Activated CD8-positive, alpha-beta memory T cell treated with anti-CD3 and anti-CD28 coated beads, Interleukin-2, amount 50 U/mL, for 48 hours (primary cell): ENCODE results near the gene CAPN13.

Source experiments
- DNase-seq: peaks from one replicate; pipeline ENCODE4 v3.0.0-alpha.2; 2020

CAPN13 gene

DNA sequence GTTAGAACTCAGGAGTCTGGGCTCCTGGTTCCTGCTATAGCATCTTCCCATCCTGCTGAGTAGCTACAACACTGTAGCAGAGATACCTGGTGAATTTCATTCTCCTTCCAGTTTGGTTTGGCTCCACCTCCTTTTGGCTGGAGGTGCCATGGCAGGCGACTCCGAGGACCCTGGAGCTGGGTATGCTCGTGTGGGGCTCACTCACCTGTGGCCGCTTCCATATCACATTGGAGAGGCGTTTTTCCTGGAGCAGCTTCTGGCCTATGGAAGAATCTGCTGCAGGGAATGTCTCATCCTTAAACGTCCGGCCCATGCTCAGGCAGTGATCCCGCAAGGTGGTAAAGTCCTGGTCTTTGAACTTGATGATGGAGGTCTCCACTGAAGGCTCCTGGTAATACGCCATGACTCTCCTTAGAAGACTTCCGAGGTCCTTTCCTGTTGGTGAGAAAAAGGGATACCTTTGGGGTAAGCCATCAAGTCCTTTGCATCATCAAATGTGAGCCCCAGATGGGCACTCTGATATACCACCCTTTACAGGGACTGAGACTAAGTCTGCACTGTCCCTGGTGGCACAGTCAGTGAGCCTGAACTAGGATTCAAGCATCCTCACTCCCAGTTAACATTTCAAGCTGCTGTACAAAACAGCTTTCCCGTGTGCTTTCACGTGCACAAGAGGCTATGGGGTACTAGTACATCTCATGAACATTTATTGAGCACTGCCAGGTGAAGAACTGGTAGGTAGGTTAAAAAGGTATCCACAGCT, 20.1 kb downstream of the CAPN13 start:
- no peak for DNase-seq

DNA sequence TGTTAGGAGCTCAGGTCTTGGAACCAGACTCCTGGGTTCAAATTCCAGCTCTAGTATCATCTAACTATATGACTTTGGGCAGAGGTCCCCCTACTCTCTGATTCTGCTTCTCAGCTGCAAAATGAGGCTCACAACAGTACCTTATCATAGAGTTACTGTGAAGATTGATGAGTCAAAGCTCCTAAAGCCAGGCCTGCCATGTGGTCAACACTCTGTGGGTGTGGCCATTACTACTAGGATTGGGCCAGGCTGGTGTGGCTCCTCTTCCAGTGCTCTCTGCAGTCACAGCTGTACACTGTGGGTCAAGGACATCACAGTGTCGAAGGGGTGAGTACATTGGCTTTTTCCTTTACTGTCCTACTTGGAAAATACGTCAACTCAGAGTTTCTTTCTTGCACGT, 22.6 kb downstream of the CAPN13 start:
- DNase-seq: peak; percentile 1

DNA sequence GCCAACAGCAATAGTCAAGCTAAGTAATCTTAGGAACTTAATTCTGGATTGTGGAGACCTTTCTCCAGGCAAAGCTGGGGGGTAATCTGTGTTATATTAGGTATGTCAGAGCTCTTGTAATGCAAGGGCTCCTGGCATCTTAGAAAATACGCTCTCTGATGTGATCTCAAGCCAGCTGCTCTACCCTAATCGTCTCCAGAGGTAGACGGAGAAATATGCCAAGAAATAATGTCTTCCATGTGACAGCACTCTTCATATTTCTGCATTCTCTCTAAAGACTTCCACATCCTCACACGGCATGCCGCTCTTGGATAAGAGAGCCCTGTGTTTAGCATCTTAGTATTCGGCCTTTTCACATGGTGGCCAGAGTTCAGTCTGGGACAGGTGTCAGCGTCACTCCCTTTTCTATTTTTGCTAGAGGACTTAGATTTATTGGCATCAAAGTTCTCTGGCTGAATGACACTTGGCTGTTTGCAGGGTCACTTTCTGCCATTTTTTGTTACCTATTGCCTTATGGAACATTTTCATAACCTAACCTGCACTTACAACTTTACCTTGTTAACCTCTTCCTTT, 25.2 kb downstream of the CAPN13 start:
- peak; percentile 7 for DNase-seq

GRCh38 chr2:30781451-30781850, 25.8 kb downstream of the CAPN13 start:
- DNase-seq: peak; percentile 12

GRCh38 chr2:30780776-30781330, 26.4 kb downstream of the CAPN13 start:
- DNase-seq: peak; percentile 23

GRCh38 chr2:30778611-30779010, 28.6 kb downstream of the CAPN13 start:
- DNase-seq: peak; percentile 15

DNA sequence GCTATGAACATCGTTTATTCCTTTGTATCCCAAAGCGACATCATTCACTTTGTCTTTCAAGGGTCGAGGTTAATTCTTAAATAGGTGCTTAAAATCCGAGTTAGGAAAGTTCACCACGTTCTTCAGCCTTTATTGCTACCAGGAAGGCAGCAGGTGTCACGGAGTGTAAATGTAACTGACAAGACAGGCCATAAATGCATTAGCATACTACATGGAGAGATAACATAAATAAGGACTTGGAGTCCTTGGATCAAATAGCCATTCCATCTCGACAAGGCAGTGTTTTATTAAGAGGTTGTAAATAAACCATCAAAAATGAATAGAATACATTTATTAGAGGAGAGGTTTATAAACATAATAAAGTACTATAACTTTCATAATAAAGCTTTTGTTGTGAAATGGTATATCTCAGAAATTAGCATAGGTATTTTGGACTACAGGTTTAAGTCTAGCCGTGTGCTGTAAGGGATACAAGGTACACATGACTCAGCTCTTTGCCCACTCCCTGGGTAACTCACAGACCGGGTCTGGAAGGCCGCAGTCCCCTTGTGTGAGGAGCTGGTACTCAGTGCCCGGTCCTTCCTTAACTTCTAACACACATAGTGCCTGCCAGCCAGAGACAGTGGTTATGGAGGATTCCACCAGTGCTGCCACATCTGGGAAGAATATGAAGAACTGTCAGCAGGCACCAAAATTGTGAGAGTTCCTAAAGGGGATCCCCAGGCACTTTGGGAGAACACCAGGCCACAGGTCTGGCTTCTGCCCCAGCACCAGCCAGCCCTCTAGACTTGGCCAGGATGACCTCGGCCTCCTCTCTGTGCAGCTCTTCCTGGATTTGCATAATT, 29.4 kb downstream of the CAPN13 start:
- DNase-seq: peak; percentile 23

DNA sequence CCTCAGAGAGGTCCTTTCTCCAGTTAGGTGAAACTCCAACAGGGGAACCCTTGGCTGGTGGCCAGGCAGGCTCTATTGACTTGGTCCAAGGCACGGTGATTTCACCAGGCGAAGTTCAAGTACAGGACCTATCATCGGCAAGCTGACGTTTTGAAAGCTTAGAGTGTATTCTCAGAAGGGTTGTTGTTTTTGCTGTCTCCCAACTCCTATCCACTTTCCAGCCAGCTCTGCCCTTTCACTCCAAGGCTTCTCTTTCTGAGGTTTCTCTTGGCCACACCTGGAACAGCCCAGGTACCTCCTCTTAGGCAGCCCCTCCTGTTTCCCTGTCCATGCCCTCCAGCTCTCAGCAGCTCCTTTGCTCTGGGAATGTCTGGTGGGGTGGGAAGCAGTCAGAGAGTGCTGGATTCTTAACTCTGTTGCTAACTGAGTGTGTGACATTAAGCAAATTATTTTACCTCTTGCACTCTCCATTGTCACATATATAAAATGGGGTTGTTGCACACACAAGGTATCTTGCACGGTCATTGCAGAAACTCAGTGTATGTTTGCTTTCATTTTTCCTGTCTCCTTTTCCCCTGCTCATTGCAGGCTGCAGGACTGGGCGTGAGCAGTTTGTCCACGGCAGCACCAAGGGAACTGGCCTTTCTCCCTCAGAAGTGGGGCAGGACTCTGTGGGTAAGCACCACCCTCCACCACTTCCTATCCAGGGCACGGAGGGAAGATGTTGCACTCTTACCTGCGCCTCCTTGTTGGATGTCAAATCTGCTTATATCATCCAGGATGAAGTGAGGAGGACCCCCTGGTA, 30.2 kb downstream of the CAPN13 start:
- peak; percentile 13 for DNase-seq

DNA sequence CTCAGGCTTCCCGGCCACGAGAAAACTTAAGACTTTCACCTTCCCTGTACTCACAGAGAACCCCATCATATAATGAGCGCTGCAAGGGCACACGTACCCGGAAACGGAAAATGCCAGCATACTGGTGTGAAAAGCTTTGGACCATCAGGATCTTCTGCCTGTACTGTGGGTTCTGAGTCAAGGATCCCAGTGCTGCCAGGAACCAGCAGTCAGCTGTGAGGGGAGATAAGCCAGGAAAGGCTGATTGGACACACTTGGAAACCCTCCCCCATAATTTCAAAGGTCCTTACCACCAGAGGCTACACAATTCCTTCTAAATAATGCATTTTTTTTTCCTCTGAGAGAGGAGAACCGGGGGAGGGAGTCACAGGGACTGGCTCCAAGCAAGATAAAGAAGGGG, 31.4 kb downstream of the CAPN13 start:
- peak; percentile 12 for DNase-seq

DNA sequence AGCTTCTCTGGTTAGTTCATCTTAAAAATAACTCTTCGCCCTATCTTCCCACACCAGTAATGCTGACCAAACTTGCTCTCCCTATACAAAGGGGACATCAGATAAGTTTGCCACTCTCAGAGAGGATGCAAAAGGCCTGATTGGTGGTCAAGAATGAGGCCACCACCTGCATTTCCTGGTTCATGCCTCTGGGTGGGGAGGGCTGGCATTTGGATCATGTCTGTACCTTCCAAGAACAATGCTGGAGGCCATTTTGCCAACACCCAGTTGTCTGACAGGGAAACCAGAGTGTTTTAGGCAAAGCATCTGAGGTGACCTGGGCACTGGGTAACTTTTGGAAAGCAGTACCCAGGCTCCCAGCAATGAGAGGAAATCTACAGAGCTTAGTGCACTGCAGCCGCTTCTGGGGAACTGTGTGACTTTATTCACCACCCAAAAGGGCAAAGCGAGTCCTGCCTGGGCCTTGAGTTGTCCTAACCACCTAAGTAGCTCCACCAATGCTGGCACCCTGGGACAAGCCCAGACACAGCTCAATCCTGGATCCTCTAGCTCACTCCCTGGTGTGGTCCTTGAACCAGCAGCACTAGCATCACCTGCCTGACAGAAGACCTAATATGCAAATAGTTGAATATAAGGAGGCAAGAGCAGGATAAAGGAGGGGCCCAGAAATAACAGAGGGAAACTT, 35.1 kb downstream of the CAPN13 start:
- DNase-seq: peak; percentile 18

GRCh38 chr2:30770816-30771576, 36.2 kb downstream of the CAPN13 start:
- peak; percentile 18 for DNase-seq

GRCh38 chr2:30769891-30770462, 37.3 kb downstream of the CAPN13 start:
- peak; percentile 29 for DNase-seq

DNA sequence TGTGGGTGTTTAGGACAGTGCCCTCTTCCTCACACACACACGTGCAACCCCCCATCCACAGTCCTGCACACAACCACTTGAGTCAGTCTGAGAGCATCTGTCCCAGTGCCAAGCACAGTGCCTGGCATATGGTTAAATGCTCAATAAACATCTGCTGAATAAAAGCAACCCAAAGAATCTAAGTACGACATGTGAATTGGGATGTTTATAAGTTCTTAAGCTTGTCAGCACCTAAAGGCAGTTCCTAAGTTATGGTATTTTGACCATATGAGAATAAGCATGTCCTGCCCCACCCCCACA, 37.8 kb downstream of the CAPN13 start:
- peak; percentile 32 for DNase-seq

DNA sequence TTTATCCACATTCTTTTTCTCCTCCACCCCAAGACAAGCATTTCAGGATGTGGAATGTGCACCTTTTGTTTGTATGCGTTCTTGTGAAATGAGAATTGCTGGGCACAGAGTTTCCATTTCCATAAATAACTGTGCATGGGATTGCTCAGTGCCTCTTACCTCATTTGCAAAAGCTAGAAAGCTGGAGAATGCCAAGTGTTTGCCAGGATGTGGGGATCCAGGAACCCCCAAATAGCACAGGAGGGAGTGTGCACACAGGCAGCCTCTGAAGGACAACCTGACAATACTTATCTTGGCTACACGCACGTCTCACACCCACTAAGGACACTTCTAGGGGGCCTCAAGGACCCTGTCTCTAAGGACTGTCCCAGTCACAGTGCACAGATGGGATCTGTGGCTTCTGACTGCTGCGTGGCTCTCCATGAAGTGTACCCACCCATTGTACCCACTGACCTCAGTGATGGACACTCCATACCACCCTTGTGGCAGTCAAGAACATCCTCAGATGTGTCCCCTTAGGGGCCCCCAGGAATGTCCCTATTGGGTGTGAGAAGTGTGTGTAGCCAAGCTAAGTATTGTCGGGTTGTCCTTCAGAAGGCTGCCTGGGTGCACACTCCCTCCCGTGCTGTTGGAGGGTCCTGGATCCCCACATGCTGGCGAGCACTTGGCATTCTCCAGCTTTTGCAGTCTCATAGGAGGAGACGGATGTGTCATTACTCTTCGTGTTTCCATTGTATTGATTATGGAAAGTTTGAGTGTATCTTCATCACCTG, 38.4 kb downstream of the CAPN13 start:
- DNase-seq: peak; percentile 18

DNA sequence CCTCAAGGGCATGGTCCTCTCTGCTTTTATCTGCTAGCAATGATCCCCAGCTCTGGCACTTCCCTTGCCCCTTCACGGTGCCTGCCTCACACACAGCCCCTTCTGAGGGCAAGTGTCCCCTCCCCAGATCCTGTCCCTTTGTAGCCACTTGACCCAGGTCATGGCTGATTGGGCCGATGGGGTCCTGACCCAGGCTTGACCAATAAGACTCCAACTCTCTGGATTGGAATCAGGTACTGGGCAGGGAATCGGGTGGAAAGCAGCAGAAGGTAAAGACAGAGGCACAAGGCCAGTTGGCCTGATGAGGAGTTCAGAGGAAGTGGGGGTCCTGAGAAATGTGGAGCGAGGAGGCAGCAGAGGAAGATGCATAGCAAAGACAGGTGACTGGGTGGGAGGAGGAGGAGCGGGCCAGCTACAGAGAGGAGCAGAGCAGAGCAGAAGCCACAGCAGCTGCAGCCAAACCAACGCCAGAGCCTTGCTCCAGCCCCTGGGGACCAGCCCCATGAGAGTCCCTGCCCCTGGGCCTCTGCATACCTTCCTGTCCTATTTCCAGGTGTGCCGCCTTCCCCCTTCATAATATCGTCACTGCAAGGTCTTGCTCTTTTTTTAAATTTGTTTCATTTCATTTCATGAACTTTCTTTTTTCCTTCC, 39.1 kb downstream of the CAPN13 start:
- DNase-seq: peak; percentile 15

GRCh38 chr2:30766666-30767065, 40.6 kb downstream of the CAPN13 start:
- no peak for DNase-seq

GRCh38 chr2:30765876-30766470, 41.3 kb downstream of the CAPN13 start:
- no peak for DNase-seq

GRCh38 chr2:30765191-30765590, 42.1 kb downstream of the CAPN13 start:
- DNase-seq: no peak
